GM18508 (cell line): Measurements from ENCODE around the gene FAM118B.
"Not testable (repeated sequence)": the region's sequence is repeated elsewhere in the genome, so short reads cannot be mapped to it uniquely, and the experiment has no call there.

Source experiments
- ATAC-seq: cut with Tn5 transposase; IDR thresholded peaks from one replicate; pipeline ENCODE4 v1.9.1; 2021; ENCODE audit warnings: moderate number of reproducible peaks; ENCODE audit not compliant: insufficient read depth, unreplicated experiment

FAM118B gene

DNA sequence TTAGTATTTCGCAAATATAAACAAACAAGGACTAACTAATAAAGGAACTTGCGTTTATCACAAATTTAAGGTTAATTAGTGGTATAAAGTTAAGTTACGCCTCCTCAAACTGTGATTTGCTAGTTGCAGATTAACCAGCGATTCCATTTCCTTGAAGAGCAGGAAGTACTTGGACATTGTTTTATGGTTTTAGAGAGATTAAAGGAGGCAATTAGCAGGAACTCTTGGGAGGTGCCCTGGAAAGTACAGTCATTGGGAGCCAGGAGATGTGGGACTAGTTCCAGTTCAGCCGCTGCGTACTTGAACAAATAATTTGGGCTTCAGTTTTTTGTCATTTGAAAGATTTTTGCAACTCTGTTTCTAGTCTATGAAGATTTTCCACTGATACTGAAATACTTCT, 3.3 kb downstream of the FAM118B start:
- ATAC-seq, result no peak

DNA sequence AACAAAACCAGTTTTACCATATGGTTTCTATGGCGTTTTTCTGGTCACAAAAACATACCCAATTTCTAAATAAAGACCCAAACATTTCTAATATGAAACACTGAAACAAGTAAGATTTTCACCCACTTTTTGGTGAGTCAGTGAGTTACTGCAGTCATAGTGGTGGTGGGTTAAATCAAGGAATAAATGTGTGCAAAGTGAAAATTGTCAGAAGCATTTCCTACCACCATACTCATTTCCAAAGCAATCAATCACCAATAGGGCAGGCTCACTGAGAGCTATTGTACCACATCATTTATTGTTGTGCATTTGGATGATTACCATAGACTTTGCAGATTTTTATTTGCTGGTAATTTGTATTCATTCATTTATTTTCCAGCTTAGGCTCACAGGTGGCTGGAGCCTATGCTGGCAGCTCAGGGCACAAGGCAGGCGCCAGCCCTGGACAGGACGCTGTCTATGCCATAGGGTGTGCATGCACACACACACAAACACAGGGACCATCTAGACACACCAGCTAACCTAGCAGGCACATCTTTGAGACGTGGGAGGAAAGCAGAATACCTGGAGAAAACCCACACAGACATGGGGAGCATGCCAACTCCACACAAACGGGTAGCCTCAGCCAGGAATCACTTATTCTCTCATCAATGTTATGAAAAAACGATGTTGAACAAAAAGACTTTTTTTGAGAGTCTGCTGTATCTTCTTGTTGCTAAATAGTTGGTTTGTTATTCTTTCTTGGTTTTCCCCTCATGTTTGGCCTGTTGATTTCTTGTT, 5.1 kb downstream of the FAM118B start:
- no peak for ATAC-seq

DNA sequence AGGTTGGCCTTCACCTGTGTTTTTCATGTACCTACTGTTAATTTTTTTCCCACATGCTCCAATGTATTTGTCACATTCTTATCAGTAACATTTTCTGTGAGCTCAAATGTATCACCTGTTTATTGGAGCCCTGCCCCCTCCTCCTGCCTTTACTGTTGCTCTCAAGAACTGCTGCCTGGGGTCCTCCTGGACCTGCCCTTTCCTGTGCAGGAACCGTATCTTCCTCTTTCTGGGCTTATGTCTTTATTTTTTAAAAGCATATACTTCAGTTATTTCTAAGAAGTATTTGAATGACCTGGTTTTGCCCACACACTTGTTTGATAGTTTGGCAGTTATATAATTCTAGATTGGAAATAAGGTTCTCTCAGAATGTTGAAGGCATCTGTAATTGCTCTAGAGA, 5.9 kb downstream of the FAM118B start:
- ATAC-seq, result no peak

DNA sequence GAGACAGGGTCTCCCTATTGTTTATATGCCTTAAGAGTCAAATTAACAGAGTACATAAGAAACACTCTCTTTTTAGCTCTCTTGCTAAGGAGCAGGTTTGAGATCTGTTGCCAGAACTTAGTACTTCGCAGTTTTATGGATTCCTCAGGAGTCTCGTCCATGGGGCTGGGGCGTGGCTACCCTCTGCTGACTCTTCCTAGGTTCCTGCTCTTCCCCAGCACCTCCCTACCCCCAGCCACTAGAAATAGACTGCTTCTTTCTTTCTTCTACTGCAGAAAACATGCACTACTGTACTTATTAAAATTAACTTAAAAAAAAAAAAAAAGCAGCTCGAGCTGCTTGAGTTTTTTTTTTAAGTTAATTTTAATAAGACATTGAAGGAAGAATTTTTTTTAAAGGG, 8.0 kb downstream of the FAM118B start:
- ATAC-seq, result no peak

DNA sequence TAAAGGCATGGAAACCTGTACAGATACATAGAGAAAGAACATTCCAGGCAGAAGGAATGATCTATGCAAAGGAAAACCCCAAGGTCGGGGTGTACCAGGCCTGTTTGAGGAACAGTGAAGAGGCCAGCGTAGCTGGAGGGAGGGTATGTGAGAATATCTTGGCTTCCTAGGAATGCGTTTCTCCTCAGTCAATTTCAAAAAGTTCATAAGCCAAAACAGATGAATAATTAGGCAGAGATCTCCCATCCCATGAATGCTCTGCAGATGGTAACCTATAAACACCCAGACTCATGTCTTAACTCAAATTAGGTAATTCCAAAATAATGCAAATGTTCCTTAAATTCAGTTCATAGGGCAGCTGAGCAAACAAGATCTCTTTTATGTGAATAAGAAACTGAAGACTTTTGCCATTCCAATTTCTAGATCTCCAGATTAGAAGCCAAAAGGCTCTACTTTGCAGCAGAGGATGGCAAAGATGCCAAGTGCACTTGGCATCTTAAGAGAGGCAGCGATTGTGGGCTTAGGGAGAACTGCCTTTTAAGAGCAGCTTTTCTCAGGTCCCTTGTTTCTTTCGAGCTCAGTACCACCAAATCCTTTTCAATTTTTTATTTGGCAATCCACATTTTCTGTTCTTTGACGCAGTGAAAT, 13.2 kb downstream of the FAM118B start:
- no peak for ATAC-seq

DNA sequence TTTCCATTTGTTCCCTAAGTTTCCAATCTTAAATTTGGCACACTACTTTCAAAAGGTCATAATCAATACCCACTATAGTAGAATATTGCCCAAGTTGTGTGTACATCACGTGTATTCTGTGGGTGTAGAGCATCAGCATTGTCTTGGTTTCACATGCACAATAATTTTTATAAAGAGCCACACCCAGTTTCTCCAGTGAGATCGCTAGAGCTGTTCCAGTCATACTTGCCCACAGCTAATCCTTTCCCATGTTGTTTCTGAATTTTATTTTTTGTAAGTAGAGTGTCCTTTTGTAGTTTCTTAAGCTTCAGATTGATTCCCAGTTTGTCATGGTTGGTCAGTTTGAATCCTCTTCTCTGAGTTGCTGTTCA, 13.7 kb downstream of the FAM118B start:
- ATAC-seq, result no peak

DNA sequence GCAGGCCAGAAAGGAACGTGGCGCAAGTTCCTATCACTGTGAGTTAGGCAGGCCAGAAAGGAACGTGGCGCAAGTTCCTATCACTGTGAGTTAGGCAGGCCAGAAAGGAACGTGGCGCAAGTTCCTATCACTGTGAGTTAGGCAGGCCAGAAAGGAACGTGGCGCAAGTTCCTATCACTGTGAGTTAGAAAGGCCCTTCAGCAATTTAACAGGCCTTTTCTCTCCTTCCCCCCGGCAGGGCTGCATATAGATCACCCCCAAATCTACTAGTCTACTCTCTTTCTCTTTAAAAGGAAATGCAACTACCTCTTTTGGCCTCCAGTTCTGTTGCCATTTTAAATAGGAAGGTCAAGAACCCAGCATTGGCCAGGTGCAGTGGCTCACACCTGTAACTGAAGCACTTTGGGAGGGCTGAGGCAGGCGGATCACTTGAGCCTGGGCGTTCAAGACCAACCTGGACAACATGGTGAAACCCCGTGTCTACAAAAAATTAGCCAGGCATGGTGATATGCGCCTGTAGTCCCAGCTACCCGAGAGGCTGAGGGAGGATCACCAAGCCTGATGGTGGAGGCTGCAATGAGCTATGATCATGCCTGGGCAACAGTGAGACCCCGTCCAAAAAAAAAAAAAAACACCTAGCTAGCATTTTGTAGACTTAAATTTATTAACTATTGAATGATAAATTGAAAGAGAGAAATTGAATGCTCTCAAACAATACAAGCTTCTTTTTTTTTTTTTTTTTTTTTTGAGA, 14.9 kb downstream of the FAM118B start:
- ATAC-seq, result no peak

DNA sequence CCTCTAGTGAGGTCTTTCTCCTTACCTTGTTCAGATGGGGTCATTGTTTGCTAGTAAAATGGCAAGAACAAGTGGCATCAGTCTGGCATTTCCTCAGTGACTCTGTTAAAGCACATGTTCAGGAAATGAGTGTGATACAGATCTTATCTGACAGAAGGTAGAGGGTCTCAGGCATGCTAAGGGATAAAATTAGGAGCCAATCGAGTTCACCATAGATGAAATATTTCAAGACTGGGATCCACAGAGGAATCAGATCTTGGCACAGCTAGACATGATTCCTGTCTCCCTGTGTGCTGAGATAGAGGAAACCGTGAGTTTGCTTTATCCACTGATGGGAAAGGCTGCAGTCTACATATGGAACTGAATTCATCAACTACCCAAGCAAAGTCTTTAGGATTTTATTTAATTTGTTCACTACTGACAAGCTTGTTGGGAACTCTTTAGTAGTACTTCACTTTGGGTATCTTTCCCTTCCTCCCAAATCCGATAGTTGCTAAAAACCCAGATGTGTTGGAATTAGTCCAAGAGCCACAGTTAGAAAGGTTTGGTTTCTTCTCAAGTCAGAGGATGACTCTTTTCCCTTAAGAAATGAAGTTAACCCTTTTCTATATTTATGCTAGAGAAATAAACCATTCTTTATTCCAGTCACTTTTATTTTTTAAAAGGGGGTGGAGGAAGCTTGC, 18.4 kb downstream of the FAM118B start:
- ATAC-seq, result no peak

DNA sequence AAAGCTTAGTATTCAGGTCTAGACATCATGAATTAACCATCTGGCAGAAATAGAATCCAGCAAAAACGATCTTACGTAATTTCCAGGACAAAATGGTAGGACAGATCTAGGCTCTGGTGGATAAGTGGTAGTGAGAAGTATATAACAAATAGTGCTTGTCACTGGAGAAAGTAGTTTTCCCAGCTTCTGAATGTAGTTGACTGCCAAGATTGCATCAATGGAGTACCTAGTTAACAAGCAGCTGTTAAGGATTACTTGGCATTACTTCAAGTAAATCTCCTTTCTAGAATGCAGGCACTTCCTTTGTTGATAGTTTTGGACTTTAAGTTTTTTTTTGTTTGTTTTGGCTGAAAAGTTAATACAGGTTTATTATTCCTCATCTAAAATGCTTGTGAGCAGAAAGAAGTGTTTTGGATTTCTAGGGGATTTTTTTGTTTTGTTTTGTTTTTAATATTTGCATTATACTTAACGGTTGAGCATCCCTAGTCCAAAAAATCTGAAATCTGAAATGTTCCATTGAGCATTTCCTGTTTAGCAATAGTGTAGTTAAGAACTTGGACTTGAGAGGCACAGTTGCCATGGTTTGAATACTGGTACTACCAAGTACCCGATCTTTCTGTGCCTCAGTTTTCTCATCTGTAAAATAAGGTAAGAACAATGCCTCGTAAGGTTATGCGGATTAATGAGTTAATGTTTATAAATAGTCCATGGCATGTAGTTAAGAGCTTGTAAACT, 20.3 kb downstream of the FAM118B start:
- ATAC-seq, result no peak

DNA sequence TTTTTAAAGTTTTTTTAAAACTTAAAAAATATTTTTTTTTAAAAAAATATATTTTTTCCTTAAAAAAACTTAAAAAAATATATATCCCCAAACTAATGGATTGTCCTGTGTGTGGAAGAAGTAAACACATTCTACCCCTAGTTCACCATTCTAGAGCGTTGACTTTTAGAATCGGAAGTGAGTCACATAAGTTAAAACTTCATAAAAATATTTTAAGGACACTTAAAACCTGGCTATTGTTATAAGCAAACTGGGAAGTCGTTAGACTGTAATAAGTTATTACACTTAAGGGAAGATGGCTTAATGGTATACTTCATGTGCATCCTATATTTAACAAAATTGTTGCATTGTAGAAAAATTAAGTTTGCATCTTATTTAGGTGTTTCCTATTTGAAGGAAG, 21.1 kb downstream of the FAM118B start:
- ATAC-seq, result no peak

DNA sequence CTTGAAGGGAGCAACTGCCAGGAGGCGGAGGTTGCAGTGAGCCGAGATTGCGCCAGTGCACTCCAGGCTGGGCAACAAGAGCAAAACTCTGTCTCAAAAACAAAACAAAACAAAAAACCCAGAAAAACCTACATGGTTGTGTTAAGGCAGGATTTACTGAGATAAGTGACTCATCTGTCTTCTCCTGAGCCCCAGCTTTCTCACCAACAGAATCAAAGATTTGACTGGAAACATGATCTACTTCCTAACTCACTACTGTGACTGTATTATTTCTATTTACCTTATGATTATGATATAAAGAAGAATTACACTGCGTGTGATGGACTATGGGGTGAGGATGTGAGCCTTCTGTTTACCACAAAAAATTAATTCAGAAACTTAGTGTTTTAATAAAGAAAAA, 21.8 kb downstream of the FAM118B start:
- ATAC-seq, result no peak

DNA sequence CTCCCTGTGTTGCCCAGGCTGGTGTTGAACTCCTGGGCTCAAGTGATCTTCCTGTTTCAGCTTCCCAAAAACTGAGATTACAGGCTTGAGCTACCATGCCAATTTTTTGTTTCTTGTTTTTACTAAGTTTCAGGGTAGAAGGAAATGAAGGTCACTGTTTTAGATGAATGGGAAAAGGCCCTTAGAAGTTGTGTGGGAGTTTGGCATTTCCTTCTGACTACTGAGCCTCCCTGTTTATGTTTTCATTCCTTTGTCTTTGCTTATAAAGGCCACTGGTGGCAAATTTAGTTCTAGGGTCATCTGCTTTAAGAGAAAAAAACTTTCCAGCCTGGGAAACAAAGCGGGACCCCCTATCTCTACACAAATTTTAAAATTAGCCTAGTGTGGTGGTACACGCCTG, 35.1 kb downstream of the FAM118B start:
- no peak for ATAC-seq

DNA sequence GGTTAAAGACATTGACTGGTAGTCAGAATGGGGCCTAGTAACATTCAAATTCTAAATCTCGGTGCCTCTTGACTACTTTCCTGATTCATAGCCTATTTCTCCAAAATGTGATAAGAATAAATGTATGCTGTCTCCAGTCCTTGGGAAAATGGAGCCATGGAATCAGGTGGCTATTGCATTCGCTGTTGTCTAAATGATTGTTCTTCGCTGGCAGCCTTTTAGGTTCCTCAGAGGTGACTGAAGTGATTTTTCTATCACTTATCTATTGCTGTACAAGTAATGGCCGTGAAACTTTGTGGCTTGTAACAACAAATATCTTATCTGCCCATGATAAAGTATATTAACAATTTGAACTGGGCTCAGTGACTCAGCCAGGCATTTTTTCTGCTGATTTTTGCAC, 41.7 kb downstream of the FAM118B start:
- no peak for ATAC-seq

DNA sequence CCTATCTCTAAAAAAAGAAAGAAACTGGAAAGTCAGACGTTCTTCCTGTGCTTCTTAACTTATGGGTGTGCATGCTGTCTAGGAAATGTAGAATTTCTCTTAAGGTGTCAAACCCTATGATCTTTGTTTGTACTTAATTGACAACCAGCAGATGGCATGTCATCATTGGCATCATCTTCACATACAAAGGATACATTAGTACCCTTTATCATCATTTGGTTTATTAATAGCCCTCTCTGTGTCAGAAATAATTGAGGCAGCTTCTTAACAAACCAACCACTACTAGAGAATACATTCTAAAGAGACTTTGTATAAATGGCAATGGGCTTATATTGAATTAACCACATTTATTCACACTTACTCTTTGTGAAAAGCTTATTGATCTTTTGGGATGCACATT, 43.2 kb downstream of the FAM118B start:
- ATAC-seq, result no peak

DNA sequence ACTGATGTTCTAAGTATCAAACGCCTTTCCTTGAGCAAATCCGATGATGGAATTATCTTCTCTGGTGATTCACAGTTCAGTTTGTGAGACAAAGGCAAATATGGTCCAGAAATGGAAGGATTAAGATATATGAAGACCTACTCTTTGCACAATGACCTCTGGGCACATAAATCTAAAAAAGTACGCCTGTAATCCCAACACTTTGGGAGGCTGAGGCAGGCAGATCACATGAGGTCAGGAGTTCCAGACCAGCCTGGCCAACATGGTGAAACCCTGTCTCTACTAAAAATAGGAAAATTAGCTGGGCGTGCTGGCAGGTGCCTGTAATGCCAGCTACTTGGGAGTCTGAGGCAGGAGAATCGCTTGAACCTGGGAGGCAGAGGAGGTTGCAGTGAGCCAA, 43.9 kb downstream of the FAM118B start:
- ATAC-seq, result not testable (repeated sequence)

DNA sequence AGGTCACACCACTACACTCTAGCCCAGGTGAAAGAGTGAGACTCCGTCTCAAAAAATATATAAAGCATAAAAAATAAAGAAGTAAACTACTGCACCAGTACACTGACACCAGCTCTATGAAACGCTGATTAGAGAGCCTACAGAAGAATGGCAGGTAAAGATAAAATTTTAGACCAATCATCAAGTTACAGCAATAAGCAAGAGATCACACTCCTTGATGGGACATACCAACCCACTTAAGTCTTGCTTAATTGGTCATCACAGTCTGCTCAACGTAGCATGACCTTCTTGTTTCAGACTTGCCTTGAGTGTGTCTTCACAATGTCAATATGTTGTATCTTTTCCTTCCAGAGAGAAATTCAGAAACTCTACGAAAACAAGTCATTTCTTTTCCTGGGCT, 44.6 kb downstream of the FAM118B start:
- no peak for ATAC-seq

DNA sequence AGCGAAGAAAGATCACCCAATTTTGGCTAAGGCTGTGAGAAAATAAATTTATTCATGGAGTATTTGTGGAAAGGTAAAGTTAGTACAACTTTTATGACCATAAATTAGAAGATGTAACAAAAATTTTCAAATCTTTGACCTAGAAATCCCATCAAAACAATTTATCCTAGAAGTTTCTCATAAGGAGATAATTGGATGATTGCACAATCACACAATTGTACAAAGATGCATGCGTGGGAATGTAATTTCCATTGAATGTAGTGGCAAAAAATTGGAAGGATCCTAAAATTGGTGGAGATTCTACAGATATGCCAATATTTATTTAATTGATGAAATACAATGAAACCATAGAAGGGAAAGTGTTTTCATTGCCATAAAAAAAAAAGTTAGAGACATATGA, 45.6 kb downstream of the FAM118B start:
- no peak for ATAC-seq

DNA sequence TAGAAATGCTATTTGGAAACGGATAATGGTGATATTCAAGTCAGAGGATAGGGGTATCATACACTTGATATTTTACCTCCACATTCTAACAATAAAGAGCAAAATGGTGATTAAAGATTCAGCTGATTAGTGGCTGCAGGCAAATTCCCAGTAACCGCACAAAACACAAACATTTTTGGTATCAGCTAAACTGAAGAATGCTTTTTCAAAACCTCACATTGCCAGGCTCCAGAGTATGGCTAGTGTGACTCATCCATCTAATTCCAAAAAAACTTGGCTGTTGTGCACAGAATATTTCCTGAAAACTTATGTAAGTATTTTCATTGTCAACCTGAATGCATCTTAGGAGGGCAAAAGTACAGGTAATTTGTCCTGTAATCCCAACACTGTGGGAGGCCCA, 46.2 kb downstream of the FAM118B start:
- ATAC-seq, result no peak

DNA sequence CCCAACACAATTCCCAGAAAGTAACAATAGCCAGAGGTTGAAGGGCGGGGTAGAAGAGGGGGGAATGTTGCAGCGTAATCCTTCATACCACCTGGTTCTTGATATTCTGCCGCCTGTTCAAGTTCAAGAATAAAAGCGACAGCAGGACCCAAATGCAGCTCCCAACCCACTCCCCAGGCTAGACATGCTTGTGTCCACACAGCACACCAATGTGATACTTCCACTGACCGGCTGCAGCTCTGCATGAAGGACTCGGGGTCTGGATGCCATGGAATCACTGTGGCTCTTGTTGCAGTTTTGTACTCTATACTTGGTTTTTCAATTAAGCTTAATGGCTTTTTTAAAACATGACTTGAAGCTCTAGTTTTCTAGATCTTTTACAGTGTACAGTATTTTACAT, 50.6 kb downstream of the FAM118B start:
- no peak for ATAC-seq

DNA sequence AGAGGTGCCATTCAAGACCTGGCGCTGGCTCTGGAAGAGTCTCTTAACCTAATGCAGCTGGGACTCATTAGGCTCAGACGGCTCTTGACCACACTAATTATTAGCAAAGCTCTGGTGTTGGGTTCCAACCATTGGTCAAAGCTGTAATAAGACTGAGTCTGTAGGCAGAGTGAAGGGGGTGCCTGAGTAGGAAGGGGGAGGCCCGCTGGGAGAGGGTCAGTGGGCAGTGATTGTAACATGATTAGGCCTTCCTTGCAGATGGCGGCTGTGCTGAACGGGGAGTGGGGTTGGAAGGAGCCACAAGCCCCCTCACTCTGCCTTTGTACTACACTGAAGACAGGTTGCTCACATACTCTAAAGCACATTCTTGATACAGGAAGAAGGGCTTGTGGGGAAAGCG, 51.9 kb downstream of the FAM118B start:
- no peak for ATAC-seq
